Endometrial microvascular endothelial cells (primary cell): Measurements from ENCODE around the gene TRAP1. TPM values are rescaled to one million over a fixed set of nuclear protein-coding genes. Genes with fewer than 3 reads are reported as not detected.
"Not testable (repeated sequence)": the region's sequence is repeated elsewhere in the genome, so short reads cannot be mapped to it uniquely, and the experiment has no call there.

Experiments
- in situ Hi-C: cut with HindIII; loops from 2 replicates; pipeline ENCODE4 v1.10.0; 2017; ENCODE audit warnings: low sequenced_read_pairs, low pct_unique_long_range_greater_than_20kb; ENCODE audit errors: inconsistent ontology term
- total RNA-seq: library from RNA; depleted of rRNA; stranded (reverse); fragments of >200 nt; gene quantifications from one replicate; pipeline ENCODE4 v1.2.3, GENCODE V29; 2015; ENCODE audit errors: inconsistent ontology term

TRAP1 gene
- total RNA-seq, 1 donor from 2014 or later, result 159 TPM

GRCh38 chr16:3640632-3641501, 76.5 kb downstream of the TRAP1 start:
- in situ Hi-C loops, result no loop called here

DNA sequence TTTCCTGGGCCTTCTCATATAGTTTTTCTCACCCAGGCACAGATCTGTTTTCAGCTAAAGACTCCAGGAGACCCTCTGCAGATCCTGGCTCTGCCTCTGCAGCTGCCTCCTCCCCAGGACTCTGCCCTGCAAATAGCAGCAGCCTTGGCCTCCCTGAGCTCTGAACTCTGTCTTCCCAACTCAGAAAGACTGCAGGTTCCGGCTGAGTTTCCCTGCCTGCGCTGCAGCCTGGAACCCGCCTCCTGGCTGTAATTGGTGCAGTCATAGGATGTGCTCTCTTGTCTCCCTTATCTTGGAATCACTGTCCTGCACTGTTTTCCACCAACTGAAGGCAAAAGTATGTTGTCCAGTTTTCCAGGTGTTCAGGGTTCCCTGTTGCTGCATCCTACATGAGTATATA, 77.1 kb downstream of the TRAP1 start:
- in situ Hi-C loops, result no loop called here

DNA sequence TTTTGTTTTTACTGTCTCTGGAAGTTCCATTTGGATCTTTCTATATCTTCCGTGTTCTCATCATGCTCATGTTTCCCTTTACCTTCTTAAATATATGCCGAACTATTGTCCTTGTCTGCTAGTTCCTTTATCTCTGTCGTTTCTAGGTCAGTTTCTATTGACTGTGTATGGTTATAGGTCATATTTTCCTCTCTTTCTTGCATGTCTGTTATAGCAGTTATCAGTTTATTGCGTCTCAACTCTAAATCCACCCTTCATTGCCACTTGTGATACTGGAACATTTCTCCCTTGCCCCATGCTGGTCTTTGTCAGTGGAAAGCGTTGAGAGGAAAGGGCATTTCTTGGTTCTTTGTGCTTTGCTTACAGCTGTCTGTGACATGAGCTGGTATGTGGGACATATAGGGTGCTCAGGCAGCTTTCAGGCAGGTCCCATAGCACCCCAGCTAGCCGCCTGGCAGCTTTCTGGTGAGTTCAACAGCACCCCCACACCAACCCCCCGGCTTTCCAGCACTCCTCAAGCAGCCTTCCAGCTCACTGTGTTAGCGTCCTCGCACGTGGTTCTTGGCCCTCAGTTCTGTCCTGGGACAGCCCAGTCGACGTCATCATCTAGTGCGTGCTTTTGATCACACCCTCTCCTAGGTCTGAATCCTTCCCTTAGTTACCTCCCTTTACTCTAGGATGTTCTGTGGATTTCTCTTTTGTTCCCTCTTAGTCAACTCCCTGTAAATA, 78.2 kb downstream of the TRAP1 start:
- in situ Hi-C loops, result no loop called here

DNA sequence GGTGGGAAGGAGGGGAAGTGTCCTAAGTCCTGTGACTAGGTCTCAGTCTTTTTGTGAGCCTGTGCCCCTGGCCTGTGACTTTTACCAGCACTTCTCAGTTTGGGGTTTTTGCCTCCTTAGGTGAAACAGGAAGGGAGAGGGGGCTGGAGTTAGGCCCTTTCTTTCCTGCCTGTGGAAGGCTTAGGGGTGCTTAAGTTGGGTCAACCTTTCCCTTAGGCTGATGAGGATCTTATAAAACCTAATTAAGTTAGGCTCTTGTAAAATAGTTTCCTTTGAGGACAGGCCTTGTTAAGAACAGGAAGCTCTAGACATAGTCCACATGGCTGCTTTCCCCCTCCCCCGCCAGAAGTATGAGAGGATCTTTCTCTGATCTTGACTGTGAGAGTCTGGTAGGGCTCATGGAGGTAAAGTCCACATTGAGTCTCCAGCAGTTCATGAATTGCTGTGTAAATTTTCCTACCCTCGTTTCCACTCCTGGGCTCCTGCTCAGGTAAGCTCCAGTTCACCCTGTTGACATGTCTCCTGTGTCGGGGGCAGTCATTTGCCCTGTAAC, 79.9 kb downstream of the TRAP1 start:
- in situ Hi-C loops, result no loop called here

DNA sequence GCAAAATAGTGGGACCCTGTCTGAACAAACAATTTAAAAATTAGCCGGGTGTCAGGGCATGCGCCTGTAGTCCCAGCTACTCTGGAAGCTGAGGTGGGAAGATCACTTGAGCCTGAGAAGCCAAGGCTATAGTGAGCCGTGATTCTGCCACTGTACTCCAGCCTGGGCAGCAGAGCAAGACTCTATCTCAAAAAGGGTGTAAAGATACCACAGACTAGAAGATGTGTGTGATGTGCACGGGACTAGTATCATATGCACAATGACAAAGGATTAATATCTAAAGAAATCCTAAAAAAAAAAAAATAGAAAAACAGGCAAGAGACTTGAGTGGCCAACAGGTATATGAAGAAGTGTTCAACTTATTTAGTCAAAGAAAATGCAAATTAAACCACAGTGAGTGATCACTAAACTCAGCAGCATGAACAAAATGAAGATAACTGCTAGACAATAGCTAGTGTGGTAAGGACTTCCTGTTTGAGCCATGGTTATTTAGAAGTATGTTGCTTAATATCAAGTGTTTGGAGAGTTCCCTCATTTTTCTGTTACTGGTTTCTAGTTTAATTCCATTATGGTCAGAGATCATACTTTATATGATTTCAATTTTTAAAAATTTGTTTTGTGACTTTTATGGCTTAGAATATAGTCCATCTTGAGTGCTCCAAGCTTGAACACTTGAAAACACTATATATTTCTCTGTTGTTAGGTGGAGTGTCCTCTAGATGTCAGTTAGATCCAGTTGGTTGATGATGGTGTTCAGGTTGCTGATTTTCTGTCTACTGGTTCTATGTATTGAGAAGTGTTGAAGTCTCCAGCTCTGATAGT, 91.2 kb downstream of the TRAP1 start:
- in situ Hi-C loops, result no loop called here

DNA sequence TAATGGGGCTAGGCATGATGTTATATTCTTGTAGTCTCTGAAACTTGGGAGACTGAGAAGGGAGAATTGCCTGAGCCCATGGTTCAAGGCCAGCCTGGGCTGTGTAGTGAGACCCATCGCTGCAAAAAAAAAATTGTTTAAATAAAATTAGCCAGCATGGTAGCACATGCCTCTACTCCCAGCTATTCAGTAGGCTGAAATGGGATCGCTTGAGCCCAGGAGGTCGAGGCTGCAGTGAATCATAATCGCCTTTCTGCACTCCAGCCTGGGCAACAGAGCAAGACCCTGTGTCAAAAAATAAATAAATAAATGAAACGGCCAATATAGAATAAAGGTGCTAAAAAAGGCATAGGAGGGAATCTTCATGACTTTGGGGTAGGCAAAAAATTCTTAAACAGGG, 92.0 kb downstream of the TRAP1 start:
- in situ Hi-C loops, result no loop called here

- in situ Hi-C loops, result no loop called here
Observed at GRCh38 chr16:3623642-3624041, 93.7 kb downstream of the TRAP1 start.

- in situ Hi-C loops, result no loop called here
Observed at GRCh38 chr16:3618769-3619141, 98.6 kb downstream of the TRAP1 start.

GRCh38 chr16:3612510-3613466, 104.5 kb downstream of the TRAP1 start:
- in situ Hi-C loops, result no loop called here

- in situ Hi-C loops, result no loop called here
Observed at GRCh38 chr16:3611146-3611975, 106.0 kb downstream of the TRAP1 start, which contains the start of gene SLX4. Gene SLX4 (minus strand): TSS chr16:3611606. CDS start chr16:3608964, 2,642 bp downstream.

DNA sequence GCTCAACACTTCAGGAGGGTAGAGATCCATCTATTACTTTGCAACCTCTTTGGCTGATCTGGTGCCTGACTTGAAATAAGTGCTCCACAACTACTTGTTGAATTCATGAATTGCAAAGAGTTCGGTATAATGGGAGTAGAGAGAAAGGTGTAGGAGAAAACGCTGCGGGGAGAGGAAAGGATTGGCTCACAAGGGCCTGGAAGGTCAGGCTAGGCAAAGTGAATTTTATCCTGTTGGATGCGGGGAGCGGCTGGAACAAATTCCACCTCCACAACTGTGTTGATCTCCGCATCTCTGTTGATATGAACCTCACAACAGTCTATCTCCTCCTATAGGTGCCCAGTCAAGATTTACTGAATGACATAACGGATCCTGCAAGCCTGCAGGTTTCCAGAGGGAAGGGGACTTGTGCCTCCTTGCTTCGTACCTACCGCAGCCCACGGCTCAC, 106.6 kb downstream of the TRAP1 start:
- in situ Hi-C loops, result no loop called here

DNA sequence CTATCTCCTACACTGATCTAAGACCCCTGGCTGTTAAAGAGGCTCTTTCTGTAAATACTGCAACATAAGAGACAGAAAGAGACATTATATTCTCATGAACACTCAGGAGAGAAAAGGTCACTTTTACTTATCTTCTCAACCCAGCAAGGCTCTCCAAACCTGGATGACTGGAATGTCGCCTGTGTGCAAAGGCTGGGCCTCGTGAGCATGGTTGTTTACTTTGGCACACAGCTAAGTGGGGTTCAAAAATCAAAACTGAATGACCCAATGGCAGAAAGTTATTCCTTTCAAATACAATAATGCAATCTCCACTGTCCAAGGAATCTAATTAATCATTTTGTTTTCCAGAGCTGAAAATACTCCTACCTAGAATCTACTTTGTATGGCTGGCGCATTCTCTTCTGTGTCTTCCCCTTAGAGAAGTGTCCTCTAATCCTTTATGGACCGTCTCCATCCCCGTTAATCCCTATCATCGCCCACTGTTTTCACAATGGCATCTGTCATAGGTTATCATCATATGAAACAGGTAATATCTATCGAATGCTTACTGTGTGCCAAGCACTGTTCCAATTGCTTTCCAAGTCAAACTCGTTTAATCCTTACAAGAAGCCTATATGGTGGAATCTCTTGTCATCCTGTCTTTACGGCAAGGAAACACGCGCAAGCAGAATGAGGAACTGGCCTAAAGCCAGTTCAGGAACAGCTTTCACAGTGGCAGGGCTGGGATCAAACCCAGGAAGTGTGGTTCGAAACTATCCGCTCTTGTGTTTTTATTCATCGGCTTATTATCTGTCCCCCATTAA, 107.2 kb downstream of the TRAP1 start:
- in situ Hi-C loops, result no loop called here

GRCh38 chr16:3608976-3609375, 108.3 kb downstream of the TRAP1 start:
- in situ Hi-C loops, result not testable (repeated sequence)

- in situ Hi-C loops, result no loop called here
Observed at GRCh38 chr16:3608069-3608468, 109.3 kb downstream of the TRAP1 start.
